HG03039 (cell line): ENCODE measurements around the gene AGK.

Source experiments
- ATAC-seq: cut with Tn5 transposase; IDR thresholded peaks from one replicate; pipeline ENCODE4 v1.9.1; 2021; ENCODE audit warnings: mild to moderate bottlenecking, moderate library complexity; ENCODE audit not compliant: unreplicated experiment

Gene AGK

DNA sequence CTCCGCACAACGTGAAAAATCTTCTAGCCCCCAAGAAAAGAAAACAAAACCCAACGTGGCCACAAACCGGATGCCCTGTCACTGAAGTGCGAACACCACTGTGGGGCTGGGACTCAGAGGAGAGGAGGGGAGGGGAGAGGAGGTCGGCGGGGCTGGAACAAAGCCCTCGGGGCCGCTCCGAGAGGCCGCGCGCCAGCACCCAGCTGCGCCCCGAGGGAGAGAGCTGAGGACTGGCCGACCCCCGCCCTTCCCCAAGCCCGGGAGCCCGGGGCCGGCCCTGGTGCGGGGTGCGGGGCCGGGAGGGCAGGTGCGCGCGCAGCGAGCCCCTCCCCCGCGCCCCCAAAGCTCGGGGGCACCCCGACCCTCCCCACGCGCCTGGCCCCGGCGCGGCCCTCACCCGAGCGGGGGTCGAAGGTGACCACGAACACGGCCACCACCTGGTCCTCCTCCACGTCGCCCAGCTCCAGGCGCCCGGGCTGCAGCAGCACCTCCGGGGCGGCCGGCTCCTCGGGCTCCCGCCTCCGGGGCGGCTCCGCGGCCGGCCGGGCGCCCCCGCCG lies 150.4 kb downstream of the AGK start:
- peak; percentile 79 for ATAC-seq

DNA sequence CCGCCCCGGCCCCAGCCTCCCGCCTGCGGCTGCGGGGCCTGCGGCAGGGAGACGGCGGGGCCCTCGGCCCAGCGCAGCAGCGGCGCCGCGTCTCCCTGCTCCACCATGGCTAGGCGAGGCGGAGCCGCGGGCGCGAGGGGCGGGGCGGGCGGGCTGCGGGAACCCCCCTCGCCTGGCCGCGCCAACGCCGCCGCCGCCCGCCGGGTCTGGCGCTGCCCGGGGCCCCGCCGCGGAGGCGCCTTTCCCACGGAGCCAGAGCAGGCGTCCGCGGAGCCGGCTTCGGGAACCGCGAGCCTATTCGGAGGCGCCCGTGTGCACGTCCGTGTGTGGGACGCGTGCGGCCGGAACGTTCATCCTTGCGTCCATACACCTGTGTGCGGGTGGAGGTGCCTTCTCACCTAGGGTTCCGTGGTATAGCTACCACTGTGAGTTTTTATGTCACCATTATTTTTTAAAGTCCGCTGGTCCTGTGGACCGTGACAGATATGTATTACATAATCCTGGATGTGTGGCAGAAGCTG lies 150.9 kb downstream of the AGK start, which contains the start of gene DENND11:
Gene DENND11, minus strand, starts transcription at position 120 of the 521 bp plus-strand sequence. Its CDS starts 13 bp downstream, at position 107.
- peak; percentile 72 for ATAC-seq

DNA sequence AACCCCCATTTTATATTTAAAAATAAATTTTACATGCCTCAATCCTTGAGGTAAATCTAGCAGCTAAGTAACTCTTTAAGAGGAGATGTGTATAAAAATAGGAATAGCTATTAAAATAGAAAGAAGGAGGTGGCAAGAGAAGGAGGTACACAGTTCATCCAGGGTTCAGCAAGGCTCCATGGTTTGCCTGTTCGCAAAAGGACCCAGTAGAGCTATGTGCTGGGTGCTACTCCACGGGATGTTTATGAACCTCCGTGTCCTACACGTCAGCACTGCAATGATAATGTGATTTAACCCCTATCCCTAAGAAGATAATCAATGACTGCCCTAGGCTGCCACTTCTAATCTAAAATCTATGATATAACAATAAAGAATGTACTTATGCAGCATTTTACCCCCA lies 151.7 kb downstream of the AGK start:
- ATAC-seq = no peak

DNA sequence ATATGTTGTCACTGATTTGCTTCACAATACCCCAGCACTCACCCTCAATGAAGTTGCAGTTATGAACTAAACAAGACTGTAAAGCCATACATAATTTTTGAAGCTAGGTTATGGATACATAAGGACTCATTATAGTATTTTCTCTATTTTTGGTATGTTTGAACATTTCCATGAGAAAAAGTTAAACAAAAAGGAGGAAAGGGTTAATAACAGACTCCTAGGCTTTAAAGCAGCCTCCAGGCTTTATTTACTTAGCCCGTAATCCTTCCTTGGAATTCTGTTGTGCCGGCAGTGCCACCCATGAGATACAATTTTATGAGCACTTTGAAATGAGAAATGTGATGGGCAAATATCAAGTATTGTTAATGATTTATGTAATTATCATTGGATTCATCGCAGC lies 152.9 kb downstream of the AGK start:
- ATAC-seq = no peak

DNA sequence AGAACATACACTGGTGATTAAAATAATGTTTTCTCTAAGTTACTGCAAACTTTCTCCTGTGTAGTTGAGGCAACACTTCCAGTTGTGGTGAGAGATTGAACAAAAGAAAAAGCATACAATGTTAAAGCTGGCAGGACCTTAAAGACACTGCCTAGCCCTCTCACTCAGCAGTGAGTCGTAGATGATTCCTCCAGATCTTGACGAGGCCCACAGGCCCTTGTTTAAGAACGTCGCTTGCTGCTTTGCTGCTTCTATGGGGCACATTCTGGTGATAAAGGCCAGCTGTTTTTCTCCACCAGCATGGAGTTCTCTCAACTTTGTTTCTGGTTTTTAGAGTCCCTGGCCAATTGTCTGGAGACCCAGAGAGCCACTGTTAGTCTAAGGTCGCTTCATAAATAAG lies 153.5 kb downstream of the AGK start:
- ATAC-seq = no peak
